ENCODE measurements around the gene SRXN1. TPM values are rescaled to one million over a fixed set of nuclear protein-coding genes. Genes with fewer than 3 reads are reported as not detected.

The SRXN1 gene
- total RNA-seq, 4 donors from 2014 or later: 54.3 to 212 (median 135) TPM

DNA sequence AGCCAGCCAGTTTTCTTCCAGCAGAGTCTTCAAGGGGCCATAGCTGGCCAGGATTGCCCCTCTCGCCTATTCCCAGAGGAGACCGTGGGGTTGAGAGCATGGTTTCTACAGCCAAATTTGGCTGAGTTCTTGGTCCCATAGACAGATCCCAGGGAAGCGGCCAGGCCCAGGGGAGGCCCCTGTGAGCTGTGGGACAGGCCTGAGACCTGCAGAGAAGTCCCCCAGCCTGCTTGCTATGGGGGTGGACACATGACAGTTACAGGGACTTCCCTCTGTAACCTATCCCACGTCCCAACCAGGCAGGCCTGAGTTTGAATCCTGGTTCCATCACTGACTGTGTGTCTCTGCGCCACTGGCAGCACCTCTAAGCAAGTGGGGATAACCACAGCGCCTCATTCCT is 45.5 kb downstream of the SRXN1 start:
- 76 to 96% methylated on average over 5 of the region's 6 CpGs for WGBS, 2 donors
- H3K27ac ChIP-seq: no peak overlapping the region
- TF ChIP-seq POLR2A (IDR thresholded peaks at IDR 0.05): no peak
- TF ChIP-seq, protein P1, sequence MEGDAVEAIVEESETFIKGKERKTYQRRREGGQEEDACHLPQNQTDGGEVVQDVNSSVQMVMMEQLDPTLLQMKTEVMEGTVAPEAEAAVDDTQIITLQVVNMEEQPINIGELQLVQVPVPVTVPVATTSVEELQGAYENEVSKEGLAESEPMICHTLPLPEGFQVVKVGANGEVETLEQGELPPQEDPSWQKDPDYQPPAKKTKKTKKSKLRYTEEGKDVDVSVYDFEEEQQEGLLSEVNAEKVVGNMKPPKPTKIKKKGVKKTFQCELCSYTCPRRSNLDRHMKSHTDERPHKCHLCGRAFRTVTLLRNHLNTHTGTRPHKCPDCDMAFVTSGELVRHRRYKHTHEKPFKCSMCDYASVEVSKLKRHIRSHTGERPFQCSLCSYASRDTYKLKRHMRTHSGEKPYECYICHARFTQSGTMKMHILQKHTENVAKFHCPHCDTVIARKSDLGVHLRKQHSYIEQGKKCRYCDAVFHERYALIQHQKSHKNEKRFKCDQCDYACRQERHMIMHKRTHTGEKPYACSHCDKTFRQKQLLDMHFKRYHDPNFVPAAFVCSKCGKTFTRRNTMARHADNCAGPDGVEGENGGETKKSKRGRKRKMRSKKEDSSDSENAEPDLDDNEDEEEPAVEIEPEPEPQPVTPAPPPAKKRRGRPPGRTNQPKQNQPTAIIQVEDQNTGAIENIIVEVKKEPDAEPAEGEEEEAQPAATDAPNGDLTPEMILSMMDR (IDR thresholded peaks at IDR 0.05): no peak
- H3K9me3 ChIP-seq: no peaks in the 10 kb centered on the region
- peaks cover 0 to 5% of the 10 kb centered on the region in 2 donors for H3K4me1 ChIP-seq
- intact Hi-C loops (cut with DNase I): no loop called here
- H3K4me3 ChIP-seq (replicated peaks in 1 of 3): no peak overlapping the region
- DNase-seq: no peak
- H3K27me3 ChIP-seq: peaks cover 7% of the 10 kb centered on the region
- H3K36me3 ChIP-seq: no peaks in the 10 kb centered on the region

DNA sequence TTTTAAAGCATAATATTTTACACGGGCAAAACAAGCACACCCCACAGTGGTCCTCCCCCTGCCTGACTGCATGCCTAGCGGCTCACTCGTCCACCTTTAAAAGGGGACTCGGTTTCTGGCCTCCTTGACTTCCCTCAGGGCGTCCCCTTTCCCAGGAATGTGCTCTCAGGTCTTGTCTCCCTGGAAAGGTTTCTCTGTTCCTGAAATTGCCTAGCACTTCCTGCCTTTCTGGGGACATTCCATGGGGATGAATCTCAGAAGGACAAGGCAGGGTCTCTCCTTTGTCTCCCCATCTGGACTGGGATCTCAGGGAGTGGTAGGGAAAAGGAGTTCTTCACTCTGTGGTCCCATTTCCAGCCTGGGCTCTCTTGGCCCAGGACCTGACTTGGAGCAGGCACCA is 47.8 kb downstream of the SRXN1 start:
- no peak for DNase-seq
- 77 to 78% methylated on average over 5 of the region's 5 CpGs for WGBS, 2 donors
- H3K27ac ChIP-seq: no peak overlapping the region
- peaks cover under 1% of the 10 kb centered on the region for H3K27me3 ChIP-seq
- no peaks in the 10 kb centered on the region for H3K36me3 ChIP-seq
- H3K4me3 ChIP-seq (replicated peaks in 1 of 3): no peak overlapping the region
- intact Hi-C loops (cut with DNase I): no loop called here
- H3K4me1 ChIP-seq: peaks cover 0 to under 1% of the 10 kb centered on the region in 2 donors
- no peak for TF ChIP-seq POLR2A (IDR thresholded peaks at IDR 0.05)
- TF ChIP-seq, protein P1 (IDR thresholded peaks at IDR 0.05): no peak
- H3K9me3 ChIP-seq: no peaks in the 10 kb centered on the region

DNA sequence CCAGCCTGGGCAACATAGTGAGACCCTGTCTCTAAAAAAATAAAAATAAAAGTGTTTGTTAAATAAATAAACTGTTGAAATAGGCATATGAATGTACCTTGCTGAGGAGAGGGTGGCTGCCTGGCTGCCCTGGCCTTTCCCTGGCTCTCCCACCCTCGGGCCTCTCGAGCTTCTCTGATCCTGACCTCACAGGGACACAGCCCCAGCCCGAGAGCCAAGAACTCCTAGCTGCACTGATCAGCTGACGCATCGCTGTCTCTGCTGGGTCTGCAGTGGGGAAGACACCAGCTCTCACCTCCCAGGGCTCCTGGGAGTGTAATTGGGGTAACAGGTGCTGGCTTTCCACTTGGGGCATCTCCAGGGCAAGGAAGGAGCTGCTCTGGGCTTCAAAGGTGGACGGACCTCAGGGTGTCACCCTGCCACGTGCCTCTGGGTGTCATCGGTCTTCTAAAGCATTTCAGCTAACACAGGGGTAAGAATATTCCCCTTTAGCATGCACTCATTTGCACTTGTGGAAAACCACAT is 49.8 kb downstream of the SRXN1 start:
- H3K27ac ChIP-seq: no peak overlapping the region
- intact Hi-C loops (cut with DNase I): no loop called here
- no peaks in the 10 kb centered on the region for H3K9me3 ChIP-seq
- no peaks in the 10 kb centered on the region for H3K36me3 ChIP-seq
- H3K27me3 ChIP-seq: no peaks in the 10 kb centered on the region
- no peak overlapping the region for H3K4me3 ChIP-seq (replicated peaks in 1 of 3)
- 81 to 82% methylated on average over 8 of the region's 8 CpGs for WGBS, 2 donors
- H3K4me1 ChIP-seq: no peaks in the 10 kb centered on the region
- TF ChIP-seq, protein P1 (IDR thresholded peaks at IDR 0.05): no peak
- TF ChIP-seq POLR2A (IDR thresholded peaks at IDR 0.05): no peak
- DNase-seq: no peak

DNA sequence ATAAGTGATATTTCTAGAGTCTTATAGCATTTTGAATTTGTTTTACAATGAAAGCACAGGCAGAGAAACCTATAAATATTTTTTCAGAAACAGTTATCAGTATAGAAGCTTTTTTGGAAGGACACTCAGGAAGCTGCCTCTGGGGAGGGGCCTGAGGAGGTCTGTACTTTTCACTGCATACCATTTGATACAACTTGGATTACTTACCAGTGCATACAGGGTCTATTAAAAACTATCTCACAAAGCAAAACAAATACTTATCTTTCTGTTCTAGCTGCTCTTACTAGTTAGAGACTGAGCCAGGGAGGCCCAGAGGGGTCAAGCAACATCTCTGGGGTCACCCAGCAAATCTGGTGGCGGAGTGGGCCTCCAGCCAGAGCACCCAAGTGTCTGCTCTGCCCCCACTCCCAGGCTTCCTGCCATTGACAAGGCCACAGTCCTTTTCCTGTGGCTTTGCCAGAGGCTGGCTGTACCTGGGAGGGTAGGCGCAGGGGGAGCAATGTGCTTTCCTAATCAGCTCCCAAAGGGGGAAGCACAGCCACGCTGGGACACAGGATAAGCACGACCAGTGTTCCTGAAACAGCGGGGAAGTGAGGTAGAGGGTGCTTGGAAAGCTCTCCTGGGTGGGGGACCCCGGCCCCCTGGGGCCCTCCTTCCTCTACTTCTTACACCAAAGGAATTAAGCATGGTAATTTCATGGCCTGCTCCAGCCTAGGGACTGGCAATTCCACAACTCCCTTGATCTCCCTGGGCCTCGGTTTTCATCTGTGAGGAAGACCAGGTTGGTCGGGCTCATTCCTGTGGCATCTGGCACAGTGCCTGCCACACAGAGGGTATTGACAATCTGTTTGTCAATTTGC is 50.7 kb downstream of the SRXN1 start:
- TF ChIP-seq, protein P1 (IDR thresholded peaks at IDR 0.05): no peak
- TF ChIP-seq POLR2A (IDR thresholded peaks at IDR 0.05): no peak
- Histone ChIP-seq H3K27ac (no peak overlapping the region), H3K4me3 (replicated peaks in 1 of 3) (no peak overlapping the region), H3K4me1 (no peaks in the 10 kb centered on the region), H3K9me3 (no peaks in the 10 kb centered on the region), H3K27me3 (no peaks in the 10 kb centered on the region), H3K36me3 (no peaks in the 10 kb centered on the region)
- peak in 1 of 2 donors; percentile 7 for DNase-seq
- intact Hi-C loops (cut with DNase I): no loop called here
- 54 to 69% methylated on average over 8 of the region's 8 CpGs for WGBS, 2 donors

DNA sequence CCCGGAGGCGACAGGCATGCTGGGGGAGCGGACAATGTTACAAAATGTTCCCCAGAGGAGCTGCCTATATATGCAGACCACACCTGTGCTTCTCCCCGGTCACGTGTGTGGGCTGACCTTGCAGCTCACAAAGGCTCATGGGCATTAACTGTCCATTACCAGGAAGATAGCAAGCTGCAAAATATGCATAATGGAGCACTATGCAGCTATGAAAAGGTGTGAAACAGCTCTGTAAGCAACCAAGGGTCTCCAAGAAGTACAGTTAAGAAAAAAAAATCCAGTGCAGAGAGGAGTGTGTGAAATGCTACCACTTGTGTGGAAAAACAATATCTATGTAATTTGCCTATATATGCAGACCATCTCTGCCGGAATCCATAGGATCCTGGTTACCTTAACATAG is 52.3 kb downstream of the SRXN1 start:
- Histone ChIP-seq H3K27me3 (no peaks in the 10 kb centered on the region), H3K4me1 (no peaks in the 10 kb centered on the region), H3K36me3 (no peaks in the 10 kb centered on the region), H3K9me3 (no peaks in the 10 kb centered on the region), H3K27ac (no peak overlapping the region), H3K4me3 (replicated peaks in 1 of 3) (no peak overlapping the region)
- WGBS, 2 donors: 87 to 97% methylated on average over 4 to 6 of the region's 6 CpGs
- TF ChIP-seq POLR2A (IDR thresholded peaks at IDR 0.05): no peak
- TF ChIP-seq, protein P1 (IDR thresholded peaks at IDR 0.05): no peak
- intact Hi-C loops (cut with DNase I): no loop called here
- no peak for DNase-seq

Measured in thyroid gland (tissue), 4 donors.